Hematopoietic multipotent progenitor cell treated with erythropoietin and hydrocortisone succinate and interleukin-3 and kit ligand, for 4 days (in vitro differentiated cells): ENCODE data around the gene EGFR.
"Not testable (repeated sequence)": the region's sequence is repeated elsewhere in the genome, so short reads cannot be mapped to it uniquely, and the experiment has no call there.

ENCODE experiments used
- DNase-seq: peaks from one replicate; pipeline ENCODE4 v3.0.0-alpha.2; 2015

The EGFR gene

DNA sequence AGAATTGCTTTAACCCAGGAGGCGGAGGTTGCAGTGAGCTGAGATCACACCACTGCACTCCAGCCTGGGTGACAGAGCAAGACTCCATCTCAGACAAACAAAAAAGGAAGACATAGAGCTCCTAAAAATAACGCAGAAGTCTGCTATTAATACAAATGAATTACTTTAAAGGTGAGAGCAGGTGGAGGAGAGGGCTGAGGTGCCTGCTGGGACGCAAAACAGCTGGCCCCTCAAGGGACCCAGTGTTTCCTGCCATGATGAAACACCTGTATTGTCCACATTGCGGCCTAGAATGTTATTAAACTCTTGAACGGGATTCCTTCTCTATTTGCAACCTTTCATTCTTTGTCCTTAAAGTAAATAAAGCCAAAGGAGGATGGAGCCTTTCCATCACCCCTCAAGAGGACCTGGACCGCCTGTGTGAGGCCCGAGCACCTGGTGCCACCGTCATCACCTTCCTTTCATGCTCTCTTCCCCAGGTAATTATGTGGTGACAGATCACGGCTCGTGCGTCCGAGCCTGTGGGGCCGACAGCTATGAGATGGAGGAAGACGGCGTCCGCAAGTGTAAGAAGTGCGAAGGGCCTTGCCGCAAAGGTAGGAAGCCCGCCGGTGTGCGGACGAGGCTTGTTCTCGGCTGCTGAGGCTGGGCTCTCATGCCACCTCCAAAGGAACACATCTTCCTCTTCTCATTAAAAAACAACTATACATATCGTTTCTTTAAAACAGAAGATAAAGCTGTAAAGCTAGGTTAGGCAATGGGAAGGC lies 136.7 kb downstream of the EGFR start:
- no peak for DNase-seq

DNA sequence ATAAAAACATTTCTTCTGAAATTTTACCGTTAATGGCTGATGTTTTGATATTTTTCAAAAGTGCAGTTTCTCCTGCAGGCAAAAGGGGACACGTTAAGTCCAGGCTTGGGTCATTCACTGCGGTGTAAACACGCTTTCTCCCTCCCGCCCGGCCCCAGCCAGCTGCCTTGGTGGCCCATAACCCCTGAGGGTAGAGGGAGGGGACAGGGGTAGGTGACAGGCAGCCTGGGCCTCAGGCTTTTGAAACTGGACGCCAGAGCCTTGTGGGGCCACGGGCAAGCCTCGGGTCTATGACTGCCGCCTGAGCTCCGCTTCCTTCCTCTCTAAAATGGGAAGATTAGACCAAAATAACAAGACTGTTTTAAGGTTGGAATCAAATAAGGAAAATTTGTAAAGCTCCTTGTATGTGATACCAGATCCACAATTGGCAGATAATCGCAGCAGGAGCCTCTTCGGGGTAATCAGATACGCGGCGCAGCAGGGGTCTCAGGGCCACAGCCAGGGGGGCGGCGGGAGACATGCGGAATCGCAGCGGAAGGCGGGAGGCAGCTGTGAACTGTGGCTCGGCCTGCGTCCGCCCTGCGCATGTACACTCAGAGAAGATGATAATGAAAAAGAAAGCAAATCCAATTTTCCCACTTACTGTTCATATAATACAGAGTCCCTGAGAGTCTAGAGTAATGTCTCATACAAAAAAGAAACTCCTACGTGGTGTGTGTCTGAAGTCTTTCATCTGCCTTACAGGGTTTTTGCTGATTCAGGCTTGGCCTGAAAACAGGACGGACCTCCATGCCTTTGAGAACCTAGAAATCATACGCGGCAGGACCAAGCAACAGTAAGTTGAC lies 138.3 kb downstream of the EGFR start:
- no peak for DNase-seq

GRCh38 chr7:55157764-55158105 lies 138.9 kb downstream of the EGFR start:
- no peak for DNase-seq

DNA sequence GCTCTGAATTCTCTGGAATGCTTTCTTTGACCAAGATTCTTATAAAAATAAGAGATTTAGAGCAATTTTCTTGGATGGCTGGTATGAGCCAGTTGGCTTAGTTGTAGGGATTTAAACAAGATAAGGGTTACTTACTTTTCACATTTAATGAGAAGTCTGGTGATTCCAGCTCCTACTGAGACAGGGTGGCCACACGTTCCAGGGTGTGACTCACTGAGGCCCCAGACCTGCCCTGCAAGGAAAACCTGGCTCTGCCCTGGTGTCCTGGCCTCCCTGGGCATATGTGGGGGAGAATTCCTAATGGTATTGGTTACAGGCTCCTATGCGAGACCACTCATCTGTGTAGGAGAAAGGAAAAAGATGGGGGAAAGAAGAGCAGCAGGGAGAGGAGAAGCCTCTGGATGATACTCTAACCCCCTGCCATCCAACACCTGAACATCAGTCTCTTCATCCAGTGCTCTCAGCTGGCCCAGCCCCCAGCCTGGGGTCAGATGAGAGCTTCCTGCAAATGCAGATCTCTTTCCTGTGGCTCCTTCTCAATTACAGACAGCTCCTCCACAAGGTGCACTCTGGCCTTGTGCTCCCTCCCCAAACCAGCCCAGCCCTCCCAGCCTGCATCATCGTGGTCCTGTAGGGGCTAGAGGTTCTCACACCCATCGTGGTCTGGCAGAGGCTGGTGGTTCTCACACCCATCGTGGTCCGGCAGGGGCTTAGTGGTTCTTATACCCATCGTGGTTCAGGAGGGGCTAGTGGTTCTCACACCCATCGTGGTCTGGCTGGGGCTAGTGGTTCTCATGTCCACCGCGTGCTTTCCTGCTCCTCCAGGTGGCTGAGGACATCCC lies 139.9 kb downstream of the EGFR start:
- no peak for DNase-seq

- DNase-seq: no peak
Observed at GRCh38 chr7:55160539-55160938, 141.7 kb downstream of the EGFR start.

DNA sequence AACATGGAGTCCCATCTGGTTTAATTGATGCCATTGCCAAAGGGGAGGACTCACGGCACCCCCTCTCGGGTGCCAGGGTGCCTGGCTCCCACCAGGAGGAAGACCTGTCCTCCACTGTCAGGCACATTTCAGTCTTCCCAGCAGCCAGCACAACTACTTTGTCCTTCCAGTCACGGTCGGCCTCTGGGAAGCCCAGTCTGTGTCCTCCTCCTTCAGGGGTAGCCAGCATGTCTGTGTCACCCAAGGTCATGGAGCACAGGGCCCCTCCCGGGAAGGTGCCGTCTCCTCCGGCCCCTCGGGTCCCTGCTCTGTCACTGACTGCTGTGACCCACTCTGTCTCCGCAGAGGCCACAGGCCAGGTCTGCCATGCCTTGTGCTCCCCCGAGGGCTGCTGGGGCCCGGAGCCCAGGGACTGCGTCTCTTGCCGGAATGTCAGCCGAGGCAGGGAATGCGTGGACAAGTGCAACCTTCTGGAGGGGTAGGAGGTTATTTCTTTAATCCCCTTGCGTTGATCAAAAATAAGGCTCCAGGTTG lies 142.4 kb downstream of the EGFR start:
- no peak for DNase-seq

DNA sequence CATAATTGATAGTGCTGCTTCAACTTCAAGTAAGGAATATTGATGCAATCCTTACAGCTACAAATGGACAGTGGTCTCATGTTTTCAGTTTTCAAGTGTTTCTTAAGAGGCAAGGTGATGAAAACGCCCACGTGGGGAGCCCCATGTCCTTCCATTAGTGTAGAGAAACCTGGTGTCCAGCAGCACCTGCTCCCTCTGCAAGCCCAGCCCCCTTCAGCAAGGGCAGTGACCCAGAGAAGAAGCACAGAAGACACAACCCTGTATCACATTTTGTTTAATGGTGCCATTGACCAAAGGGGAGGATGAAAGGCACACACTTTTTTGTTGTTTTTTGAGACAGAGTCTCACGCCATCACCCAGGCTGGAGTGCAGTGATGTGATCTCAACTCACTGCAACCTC lies 143.7 kb downstream of the EGFR start:
- no peak for DNase-seq

DNA sequence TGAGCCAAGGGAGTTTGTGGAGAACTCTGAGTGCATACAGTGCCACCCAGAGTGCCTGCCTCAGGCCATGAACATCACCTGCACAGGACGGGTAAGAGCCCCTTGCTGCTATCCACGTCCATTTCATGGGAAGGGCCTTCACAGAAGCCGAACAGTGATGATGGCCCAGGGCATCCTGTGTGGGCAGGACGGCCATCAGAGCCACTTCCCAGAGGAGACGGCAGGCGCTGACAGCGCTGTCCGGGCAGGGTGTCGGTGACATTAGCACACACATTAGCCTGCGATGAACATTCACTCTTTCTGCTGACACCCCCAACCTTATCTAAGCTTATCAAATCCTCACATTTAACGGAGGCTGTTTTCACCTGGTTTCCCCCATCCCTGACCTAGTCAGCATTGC lies 144.9 kb downstream of the EGFR start:
- DNase-seq: no peak

DNA sequence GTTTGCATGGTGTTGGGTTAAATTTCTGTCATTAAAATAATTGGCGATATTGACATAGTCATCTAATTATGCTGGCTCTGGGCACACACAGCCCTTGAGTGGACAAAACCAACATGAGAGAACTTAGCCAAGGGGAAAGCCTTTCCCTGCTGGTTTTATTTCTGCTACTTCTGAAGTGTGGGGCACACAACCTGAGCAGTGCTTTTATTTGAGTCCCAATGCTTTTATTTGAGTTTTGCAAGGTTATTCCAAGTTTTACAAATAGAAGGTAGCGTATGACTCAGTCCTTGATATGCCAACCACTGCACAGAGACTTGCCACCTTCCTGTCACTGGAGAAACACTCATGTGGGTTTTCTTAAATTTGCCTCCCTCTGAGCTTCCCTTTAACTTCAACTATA lies 145.7 kb downstream of the EGFR start:
- DNase-seq: no peak

DNA sequence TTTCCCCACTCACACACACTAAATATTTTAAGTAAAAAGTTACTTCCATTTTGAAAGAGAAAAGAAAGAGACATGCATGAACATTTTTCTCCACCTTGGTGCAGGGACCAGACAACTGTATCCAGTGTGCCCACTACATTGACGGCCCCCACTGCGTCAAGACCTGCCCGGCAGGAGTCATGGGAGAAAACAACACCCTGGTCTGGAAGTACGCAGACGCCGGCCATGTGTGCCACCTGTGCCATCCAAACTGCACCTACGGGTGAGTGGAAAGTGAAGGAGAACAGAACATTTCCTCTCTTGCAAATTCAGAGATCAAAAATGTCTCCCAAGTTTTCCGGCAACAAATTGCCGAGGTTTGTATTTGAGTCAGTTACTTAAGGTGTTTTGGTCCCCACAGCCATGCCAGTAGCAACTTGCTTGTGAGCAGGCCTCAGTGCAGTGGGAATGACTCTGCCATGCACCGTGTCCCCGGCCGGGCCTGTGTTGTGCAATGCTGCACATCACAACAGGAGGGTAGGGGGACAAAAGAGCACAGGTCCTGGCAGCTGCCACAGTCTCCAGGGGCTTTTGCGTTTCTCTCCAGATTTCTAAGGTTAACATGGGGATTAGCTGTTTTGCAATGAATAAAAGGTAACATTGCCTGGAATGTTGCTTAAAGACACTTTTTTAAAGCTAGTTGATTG lies 146.5 kb downstream of the EGFR start:
- DNase-seq: no peak

- not testable (repeated sequence) for DNase-seq
Observed at GRCh38 chr7:55167296-55167695, 148.5 kb downstream of the EGFR start.

DNA sequence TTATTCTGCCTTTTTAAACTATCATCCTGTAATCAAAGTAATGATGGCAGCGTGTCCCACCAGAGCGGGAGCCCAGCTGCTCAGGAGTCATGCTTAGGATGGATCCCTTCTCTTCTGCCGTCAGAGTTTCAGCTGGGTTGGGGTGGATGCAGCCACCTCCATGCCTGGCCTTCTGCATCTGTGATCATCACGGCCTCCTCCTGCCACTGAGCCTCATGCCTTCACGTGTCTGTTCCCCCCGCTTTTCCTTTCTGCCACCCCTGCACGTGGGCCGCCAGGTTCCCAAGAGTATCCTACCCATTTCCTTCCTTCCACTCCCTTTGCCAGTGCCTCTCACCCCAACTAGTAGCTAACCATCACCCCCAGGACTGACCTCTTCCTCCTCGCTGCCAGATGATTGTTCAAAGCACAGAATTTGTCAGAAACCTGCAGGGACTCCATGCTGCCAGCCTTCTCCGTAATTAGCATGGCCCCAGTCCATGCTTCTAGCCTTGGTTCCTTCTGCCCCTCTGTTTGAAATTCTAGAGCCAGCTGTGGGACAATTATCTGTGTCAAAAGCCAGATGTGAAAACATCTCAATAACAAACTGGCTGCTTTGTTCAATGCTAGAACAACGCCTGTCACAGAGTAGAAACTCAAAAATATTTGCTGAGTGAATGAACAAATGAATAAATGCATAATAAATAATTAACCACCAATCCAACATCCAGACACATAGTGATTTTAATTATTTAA lies 151.7 kb downstream of the EGFR start:
- DNase-seq: no peak

GRCh38 chr7:55171157-55171556 lies 152.3 kb downstream of the EGFR start:
- no peak for DNase-seq

- no peak for DNase-seq
Observed at GRCh38 chr7:55172161-55172560, 153.3 kb downstream of the EGFR start.

DNA sequence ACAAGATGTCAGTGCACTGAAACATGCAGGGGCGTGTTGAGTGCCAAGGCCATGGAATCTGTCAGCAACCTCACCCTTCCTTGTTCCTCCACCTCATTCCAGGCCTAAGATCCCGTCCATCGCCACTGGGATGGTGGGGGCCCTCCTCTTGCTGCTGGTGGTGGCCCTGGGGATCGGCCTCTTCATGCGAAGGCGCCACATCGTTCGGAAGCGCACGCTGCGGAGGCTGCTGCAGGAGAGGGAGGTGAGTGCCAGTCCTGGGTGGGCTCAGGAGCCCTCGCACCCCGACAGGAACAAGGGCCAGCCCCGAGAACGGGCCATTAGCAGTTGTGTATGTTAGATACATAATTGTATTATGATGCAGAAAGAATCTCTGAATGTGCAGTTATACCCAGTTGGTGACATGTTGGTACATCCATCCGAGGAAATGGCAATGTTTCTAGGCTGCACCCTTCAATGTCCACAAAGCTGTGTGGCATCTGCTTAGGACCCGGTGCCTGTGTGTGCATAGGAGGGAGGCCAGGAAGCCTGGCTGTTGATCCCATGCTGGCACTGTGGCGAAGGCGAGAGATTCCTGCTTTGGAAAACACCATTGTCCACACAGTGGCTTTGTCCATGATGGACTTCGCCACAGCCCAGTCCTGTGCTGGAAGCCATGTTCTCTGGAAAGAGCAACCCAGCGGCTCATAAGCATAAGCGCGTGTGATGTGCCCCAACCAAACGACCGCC lies 154.2 kb downstream of the EGFR start:
- DNase-seq: no peak

- DNase-seq: no peak
Observed at GRCh38 chr7:55173671-55174070, 154.9 kb downstream of the EGFR start.

- DNase-seq: no peak
Observed at GRCh38 chr7:55174456-55174855, 155.6 kb downstream of the EGFR start.

GRCh38 chr7:55174856-55175255 lies 156.0 kb downstream of the EGFR start:
- DNase-seq: no peak

DNA sequence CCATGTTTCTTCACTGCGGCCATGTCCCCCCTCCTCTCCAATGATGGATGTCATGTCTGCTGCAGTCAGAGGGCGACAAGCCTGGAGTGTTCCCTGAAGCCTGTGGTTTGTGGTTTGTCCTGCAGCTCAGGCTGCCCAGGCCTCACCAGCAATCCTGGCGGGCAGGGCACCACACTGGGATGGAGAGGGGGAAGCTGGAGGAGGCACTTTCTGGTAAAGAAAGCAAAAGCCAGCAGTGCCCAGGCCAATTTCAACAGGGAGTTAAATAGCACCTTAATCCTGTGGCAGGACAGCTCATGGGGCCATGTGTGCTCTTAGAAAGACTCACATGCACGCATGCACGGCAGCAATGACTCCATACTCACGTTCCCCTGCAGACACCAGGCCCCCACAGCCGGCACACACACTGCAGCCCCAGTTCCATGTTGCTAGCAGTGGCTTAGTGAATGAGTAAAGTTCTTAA lies 158.3 kb downstream of the EGFR start:
- no peak for DNase-seq

DNA sequence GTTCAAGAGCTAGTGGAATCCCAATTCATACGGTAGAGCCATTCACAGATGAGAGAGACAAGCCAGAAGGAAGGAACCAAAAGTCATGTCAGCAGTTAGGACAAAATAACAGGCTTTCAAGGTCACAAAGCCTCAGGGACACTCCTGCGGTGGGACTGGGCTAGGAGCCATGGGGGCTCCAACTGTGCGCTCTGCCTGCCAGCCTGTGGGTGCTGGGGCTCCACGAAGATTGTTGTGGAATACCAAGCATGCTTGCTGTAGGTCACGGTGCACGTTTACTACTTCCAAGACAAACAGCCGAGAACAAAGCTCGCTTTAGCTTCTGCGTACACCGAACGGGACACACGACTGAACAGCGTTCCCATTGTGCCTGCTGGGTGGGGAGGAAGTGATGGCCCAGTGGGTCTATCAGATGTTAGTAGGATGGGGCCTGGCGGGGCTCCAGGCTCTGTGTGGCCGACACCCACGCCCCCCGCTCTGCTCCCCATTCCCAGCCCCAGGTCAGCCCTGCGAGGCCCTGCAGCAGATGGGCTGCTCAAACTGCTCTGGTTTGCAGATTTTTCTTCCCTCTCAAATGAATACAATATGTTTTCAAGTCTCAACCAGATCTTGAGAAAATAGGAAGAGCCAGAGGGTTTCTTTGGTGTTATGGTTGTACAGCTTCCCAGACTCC lies 158.9 kb downstream of the EGFR start:
- DNase-seq: no peak
